ENCODE data around the gene RBMX.
"Not testable (repeated sequence)": the region's sequence is repeated elsewhere in the genome, so short reads cannot be mapped to it uniquely, and the experiment has no call there.

The RBMX gene

GRCh38 chrX:136878423-136878822 lies 2.1 kb downstream of the RBMX start:
- DNase-seq (ENCODE audit: low spot score), result peak; percentile 12

- not testable (repeated sequence) for DNase-seq (ENCODE audit: low spot score)
Observed at GRCh38 chrX:136874114-136874513, 6.4 kb downstream of the RBMX start.

GRCh38 chrX:136873210-136873609 lies 7.3 kb downstream of the RBMX start:
- not testable (repeated sequence) for DNase-seq (ENCODE audit: low spot score)

GRCh38 chrX:136872091-136872700 lies 8.3 kb downstream of the RBMX start:
- DNase-seq (ENCODE audit: low spot score), result no peak

- no peak for DNase-seq (ENCODE audit: low spot score)
Observed at GRCh38 chrX:136870064-136870463, 10.5 kb downstream of the RBMX start.

GRCh38 chrX:136868283-136869055 lies 12.1 kb downstream of the RBMX start:
- DNase-seq (ENCODE audit: low spot score), result no peak

- DNase-seq (ENCODE audit: low spot score), result no peak
Observed at GRCh38 chrX:136867518-136867917, 13.0 kb downstream of the RBMX start.

GRCh38 chrX:136867096-136867491 lies 13.4 kb downstream of the RBMX start:
- no peak for DNase-seq (ENCODE audit: low spot score)

GRCh38 chrX:136866337-136867095 lies 14.0 kb downstream of the RBMX start:
- no peak for DNase-seq (ENCODE audit: low spot score)

- no peak for DNase-seq (ENCODE audit: low spot score)
Observed at GRCh38 chrX:136865270-136866158, 15.0 kb downstream of the RBMX start.

GRCh38 chrX:136863826-136864225 lies 16.7 kb downstream of the RBMX start:
- no peak for DNase-seq (ENCODE audit: low spot score)

- DNase-seq (ENCODE audit: low spot score), result no peak
Observed at GRCh38 chrX:136862546-136862945, 18.0 kb downstream of the RBMX start.

- DNase-seq (ENCODE audit: low spot score), result no peak
Observed at GRCh38 chrX:136861877-136862276, 18.6 kb downstream of the RBMX start.

- DNase-seq (ENCODE audit: low spot score), result no peak
Observed at GRCh38 chrX:136858007-136858756, 22.3 kb downstream of the RBMX start.

- no peak for DNase-seq (ENCODE audit: low spot score)
Observed at GRCh38 chrX:136856551-136856950, 24.0 kb downstream of the RBMX start.

- no peak for DNase-seq (ENCODE audit: low spot score)
Observed at GRCh38 chrX:136856050-136856449, 24.5 kb downstream of the RBMX start.

GRCh38 chrX:136851526-136851925 lies 29.0 kb downstream of the RBMX start:
- no peak for DNase-seq (ENCODE audit: low spot score)

- no peak for DNase-seq (ENCODE audit: low spot score)
Observed at GRCh38 chrX:136850441-136851175, 29.9 kb downstream of the RBMX start.

- DNase-seq (ENCODE audit: low spot score), result no peak
Observed at GRCh38 chrX:136849395-136849794, 31.1 kb downstream of the RBMX start.

- DNase-seq (ENCODE audit: low spot score), result no peak
Observed at GRCh38 chrX:136847874-136848273, 32.7 kb downstream of the RBMX start.

GRCh38 chrX:136839196-136839595 lies 41.3 kb downstream of the RBMX start:
- no peak for DNase-seq (ENCODE audit: low spot score)
